GM21367 (cell line): ENCODE measurements around the gene CHPF2.
A peak's percentile ranks its signal among the peaks of the same experiment; 100 is the strongest.

ENCODE experiments used
- ATAC-seq: cut with Tn5 transposase; IDR thresholded peaks from one replicate; pipeline ENCODE4 v1.9.1; 2021; ENCODE audit not compliant: unreplicated experiment

Gene CHPF2

GRCh38 chr7:151204383-151205032, 27.8 kb upstream of the CHPF2 start:
- no peak for ATAC-seq

GRCh38 chr7:151205730-151206129, 26.6 kb upstream of the CHPF2 start:
- ATAC-seq: no peak

- no peak for ATAC-seq
Observed at GRCh38 chr7:151206914-151207313, 25.4 kb upstream of the CHPF2 start.

DNA sequence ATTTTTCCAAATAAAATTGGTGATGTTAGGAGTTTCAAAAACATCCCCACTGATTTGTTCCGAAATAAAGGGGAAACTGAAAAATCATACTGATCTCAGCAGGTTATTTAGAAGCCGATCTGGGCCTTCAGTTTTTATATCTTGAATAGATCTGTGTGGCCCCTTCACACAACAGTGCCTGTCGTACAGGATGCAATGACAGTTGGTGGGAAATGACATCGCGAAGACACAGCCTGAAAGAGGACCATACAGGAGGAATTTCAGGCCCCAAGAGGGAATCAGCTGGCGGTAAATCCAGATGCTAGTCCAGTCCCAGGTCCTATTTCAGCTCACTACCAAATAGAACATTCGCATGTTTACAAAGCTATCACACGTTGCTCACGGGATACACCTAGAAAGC, 25.0 kb upstream of the CHPF2 start:
- ATAC-seq: no peak

GRCh38 chr7:151207804-151208203, 24.5 kb upstream of the CHPF2 start:
- ATAC-seq: no peak

DNA sequence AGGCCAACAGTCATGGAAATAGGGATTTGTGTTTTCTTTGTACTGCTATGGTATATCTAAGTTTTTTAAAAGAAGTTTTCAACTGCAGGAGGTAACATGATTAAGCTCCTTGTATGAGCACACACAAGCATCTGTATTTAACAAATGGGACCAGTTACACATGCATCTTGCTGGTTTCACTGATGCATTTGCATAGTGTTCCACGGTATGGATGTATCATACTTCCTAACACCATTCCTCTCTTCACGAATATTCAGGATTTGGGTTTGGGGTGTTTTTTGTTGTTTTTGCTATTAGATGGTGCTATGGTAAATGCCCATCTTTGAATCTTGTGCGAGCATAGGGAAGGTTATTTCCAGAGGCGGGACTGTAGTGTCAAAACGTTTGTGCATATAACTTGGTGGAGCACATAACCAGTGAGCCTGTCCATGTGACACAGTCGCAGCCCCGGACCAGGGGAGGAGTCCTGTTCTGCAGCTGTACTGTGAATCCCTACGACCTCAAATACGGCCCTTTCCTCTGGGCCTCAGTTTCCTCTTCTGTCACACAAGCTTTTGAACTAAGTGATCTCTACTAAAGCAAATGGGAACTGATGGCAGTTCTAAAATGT, 23.9 kb upstream of the CHPF2 start:
- no peak for ATAC-seq

DNA sequence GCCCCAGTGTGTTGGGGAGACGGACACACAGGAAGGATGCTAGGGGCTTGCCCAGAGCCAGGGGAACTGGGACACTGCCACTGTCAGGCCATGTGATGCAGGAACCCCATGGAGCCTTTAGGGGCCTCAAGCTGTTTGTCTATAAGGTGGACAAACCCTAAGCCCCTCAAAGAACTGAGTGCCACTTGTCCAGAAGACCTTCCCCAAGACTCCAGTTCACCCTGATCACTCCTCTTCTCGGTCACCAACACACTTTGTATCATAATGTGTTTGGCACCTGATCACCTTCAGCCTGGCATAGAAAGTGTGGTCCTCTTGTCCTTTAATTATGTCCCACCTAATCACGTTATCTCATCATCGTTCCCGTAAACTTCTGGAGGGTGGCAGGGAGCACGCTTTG, 22.7 kb upstream of the CHPF2 start:
- no peak for ATAC-seq

DNA sequence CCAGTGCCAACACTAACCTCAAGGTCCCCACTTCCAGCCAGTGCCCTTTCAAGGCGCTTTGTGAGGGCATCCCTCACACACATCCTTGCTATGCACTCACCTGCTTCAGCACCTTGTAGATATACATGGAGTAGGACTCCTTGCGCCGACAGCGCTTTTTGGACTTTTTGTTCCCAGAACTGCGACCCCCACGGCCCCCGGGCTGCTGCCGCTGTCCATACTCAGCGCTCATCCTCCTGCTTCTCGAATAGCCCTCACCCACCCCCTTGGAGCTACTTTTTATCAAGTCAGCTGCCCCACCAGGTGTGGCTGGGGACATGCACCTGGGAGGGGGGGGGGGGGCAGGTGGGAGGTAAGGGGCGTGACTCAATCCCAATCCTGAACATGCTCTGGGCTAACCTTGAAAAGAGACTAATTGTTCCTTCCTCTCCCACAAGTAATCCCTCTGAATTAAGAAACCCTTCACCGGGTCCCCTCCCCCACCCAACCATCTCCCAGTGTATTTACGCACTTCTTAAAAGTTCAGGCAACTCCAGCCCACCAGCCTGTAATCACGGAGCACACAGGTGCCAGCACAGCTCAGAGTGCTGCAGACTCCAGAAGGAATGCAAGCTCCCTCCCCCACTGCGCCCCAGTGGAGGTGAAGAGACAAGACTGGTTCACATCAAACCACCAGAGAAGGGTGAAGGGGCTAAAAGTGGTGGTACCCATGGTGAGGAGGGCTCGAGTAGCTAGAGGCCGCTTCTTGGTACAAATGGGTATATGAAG, 22.0 kb upstream of the CHPF2 start, which contains the start of gene H2BK1:
Gene H2BK1, minus strand, starts transcription at position 402 of the 768 bp plus-strand sequence. Its CDS starts 170 bp downstream, at position 232.
- ATAC-seq: no peak

- no peak for ATAC-seq
Observed at GRCh38 chr7:151211155-151211772, 21.0 kb upstream of the CHPF2 start.

DNA sequence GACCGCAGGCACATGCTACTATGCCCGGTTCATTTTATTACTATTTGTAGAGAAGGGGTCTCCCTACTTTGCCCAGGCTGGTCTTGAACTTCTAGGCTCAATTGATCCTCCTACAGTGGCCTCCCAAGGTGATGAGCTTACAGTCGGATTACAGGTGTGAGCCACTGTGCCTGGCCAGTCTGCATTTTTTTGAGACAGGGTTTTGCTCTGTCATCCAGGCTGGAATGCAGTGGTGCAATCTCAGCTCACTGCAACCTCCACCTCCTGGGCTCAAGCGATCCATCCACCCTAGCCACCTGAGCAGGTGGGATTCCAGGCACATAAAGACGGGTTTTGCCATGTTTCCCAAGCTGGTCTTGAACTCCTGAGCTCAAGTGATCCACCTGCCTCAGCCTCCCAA, 19.7 kb upstream of the CHPF2 start:
- no peak for ATAC-seq

DNA sequence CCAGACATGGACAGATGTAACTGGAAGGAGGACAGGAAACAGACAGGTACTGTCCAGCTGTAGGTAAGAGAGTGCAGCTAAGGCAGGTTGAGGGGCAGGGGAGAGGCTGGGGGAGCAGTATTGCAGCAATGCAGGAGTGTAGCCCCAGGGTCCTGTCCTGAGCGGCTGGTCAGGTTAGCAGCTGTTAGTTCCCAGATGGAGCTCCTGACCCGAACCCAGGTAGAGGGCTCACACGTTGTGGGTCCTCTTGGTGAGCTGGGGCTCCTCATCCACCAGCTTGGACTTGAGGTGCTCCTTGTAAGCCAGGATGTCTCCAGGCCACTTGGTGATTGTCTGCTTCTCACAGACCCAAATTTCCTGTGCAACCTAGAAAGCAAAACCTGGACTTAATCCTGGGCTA, 18.5 kb upstream of the CHPF2 start:
- no peak for ATAC-seq

DNA sequence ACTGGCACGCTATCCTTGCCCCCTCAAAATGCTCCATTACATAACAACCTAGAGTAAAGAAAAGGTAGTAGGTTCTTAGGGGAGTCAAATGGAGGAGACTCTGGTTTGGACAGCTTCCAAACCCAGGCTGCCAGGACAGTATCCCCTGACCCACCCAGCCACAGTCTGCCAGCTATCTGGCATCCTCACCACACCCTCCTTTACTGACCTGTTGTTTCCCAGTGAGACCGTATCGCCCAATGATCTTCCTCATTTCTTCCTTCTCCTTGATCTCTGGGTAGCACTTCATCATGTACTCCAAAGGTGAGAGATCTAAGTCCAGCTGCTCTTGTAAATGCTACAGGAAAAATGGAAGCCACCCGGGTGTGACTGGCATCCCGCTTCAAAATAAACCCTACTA, 16.9 kb upstream of the CHPF2 start:
- no peak for ATAC-seq

DNA sequence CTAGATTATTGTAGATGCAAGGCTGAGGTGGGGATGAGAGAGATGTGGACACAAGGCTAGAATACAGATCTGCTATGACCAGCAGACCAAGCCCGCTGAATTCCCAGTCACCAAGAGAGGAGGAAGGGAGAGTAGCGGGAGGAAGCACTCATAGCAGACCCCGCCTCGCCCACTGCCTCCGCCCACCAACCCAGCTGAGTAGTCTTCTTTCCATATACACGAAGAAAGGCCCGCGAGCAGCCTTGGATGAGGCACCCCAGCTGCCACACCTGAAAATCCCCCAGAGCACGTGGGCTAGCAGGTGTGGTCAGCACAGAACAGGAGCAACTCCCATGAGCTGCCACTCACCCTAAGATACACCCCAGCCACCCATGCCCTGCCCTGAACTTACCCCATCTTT, 14.1 kb upstream of the CHPF2 start:
- ATAC-seq: no peak

DNA sequence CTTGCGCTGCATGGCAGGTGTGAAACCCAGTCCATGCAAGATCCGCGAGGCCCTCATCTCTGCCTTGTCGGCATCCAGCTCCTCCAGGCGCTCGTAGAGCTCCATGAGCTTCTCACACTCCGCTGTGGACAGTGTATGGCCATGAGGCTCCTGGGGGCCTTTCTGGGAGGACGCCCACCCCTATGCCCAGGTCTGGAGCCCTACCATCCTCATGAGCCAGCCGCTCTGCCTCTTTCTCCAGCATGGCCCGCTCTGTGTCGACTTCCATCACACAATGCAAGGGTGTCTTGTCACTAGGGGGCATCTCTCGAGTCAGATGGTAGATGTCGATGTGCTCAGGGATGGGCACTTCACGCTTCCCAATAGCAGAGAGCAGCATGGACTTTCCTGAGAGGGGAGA, 8.6 kb upstream of the CHPF2 start:
- ATAC-seq: no peak

GRCh38 chr7:151225948-151226510, 6.3 kb upstream of the CHPF2 start:
- ATAC-seq: no peak

- peak; percentile 2 for ATAC-seq
Observed at GRCh38 chr7:151226560-151226874, 5.8 kb upstream of the CHPF2 start.

DNA sequence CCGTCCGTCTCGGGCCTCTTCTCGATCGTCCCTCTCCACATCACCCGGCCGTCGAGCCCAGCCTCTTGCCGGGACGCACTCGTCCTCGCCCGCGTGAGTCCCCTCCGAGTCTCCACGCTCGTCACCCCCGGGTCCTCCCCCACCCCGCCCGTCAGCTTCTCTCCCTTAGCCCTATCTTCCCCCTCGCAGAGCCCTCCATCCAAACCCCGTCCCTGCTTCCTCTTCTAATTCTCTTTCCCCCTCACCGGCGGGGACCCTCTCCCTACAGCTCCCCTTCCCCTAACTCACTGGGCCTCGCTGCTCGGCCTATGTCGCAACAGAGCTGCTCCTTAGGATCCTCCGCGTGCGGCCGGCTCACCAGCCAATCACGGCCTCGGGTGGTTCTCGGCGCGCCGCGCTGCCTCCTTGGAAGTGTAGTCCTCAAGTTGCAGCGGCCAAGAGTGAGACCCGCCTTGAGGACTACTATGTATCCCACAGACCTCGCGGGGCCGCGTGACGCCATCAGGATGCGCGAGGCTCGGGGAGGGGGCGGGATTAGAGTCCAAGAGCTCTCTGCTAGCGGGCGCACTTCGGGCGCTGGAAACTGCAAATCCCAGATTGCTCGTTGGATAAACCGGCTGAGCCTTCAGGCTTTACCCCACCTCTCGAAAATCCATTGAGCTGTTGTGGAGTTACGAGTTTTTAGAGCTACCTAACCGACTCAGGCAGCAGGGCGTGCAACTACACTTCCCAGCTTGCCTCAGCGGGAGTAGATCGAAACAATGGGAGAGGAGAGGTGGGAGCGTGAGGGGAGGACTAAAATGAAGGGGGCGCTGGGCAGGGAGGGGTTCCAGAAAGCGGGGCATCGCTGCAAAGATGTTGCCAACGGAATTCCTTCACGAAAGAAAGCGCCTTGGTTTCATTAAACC, 5.2 kb upstream of the CHPF2 start, which contains the start of gene ABCF2:
Gene ABCF2, minus strand, starts transcription at position 331 of the 908 bp plus-strand sequence. CDS start 747 bp downstream, outside the sequence.
- ATAC-seq: peak; percentile 97

DNA sequence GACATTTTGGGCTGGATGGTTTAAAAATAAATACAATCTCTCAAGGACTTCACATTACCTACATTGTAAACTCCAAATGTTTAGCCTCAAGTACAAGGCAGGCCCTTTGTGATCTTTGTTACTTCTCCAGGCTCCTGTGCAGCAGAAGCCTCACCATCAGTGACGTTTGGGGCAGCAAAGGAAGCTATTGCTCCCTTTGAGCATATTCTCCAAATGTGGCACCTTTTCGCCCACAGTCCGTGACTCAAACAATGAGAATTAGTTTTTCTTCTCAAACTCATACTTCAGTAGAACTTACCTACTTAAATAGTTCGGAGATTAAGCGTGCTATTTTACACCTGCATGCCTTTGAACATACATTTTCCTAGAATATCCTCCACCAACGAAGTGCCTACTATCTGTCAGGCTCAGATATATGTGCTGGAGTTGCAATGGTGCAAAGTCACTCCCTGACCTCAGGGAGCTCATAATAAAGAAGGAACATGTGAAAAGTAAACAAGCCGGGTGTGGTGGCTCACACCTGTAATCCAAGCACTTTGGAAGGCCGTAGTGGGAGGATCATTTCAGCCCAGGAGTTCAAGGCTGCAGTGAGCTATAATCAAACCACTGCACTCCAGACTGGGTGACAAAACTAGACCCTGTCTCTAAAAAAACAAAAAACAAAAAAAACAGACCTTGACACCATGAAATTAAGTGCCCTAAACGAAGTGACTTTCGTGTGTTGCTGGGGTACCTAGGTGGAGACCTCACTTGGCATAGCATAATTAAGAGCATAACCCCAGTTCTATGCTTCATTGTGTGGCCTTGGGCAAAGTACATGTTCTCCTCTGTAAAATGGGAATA, 4.0 kb upstream of the CHPF2 start:
- ATAC-seq: no peak

DNA sequence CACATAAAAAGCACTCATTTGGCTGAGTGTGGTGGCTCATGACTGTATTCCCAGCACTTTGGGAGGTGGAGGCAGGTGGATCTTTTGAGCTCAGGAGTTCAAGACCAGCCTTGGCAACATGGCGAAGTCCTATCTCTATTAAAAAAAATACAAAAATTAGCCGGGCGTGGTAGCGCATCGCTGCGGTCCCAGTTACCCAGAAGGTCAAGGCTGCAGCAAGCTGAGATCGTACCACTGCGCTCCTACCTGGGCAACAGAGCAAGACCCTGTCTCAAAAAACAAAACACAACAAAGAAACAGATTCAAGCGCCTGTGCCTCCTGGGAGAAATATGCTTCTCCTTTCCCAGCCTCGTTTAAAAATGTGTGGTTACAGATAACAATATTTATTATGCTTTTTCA, 3.0 kb upstream of the CHPF2 start:
- no peak for ATAC-seq

DNA sequence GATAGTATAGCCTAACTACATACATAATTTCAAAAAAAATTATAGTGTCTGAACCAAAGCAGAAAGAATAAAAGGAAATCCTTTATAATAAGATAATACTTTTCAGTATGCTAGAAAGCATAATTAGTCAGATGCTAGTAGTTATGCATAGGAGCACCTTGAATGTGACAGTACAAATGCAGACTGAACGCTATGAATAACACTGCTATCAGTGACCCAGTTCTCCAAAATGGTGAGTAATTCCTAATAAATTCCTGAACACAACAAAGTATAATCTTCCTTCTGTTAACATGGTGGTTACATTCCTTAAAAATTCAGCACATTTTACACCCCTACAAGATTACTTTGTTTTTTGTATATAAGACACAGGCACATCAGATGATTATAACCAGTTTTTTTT, 1.2 kb upstream of the CHPF2 start:
- no peak for ATAC-seq
